ENCODE results near the gene USP32. TPM values are rescaled to one million over a fixed set of nuclear protein-coding genes. Genes with fewer than 3 reads are reported as not detected.

USP32 gene
- total RNA-seq, 1 donor from 2014 or later, result 39.7 TPM

GRCh38 chr17:60358606-60359225 lies 33.2 kb downstream of the USP32 start:
- Histone ChIP-seq H3K27ac (ENCODE audit: low read depth, low read length) (no peak overlapping the region), H3K9me3 (ENCODE audit: control insufficient read depth in 3 of 3, low read length in 3 of 3) (no peaks in the 10 kb centered on the region)

GRCh38 chr17:60356940-60357339 lies 35.0 kb downstream of the USP32 start:
- peaks cover 0 to 3% (median 0%) of the 10 kb centered on the region in 3 donors for H3K4me1 ChIP-seq (ENCODE audit: control insufficient read depth in 3 of 3, insufficient read depth in 3 of 3, low read length in 3 of 3)
- no peak overlapping the region for H3K9ac ChIP-seq (ENCODE audit: low read depth in 1 of 3, low read length in 3 of 3)
- H3K27me3 ChIP-seq (ENCODE audit: control insufficient read depth in 3 of 3, insufficient read depth in 3 of 3, low read length in 3 of 3), result no peaks in the 10 kb centered on the region
- H3K4me3 ChIP-seq (ENCODE audit: low read length in 3 of 3), result no peak overlapping the region
- H3K9me3 ChIP-seq (ENCODE audit: control insufficient read depth in 3 of 3, low read length in 3 of 3), result no peaks in the 10 kb centered on the region
- no peak overlapping the region for H3K27ac ChIP-seq (ENCODE audit: low read depth, low read length)
- no peaks in the 10 kb centered on the region for H3K36me3 ChIP-seq (ENCODE audit: control insufficient read depth in 3 of 3, insufficient read depth in 3 of 3, low read length in 3 of 3)

More at GRCh38 chr17:60358606-60359225, 33.2 kb downstream of the USP32 start:
- no peak overlapping the region for H3K9ac ChIP-seq (ENCODE audit: low read depth in 1 of 3, low read length in 3 of 3)
- no peak overlapping the region for H3K4me3 ChIP-seq (ENCODE audit: low read length in 3 of 3)
- H3K36me3 ChIP-seq (ENCODE audit: control insufficient read depth in 3 of 3, insufficient read depth in 3 of 3, low read length in 3 of 3), result no peaks in the 10 kb centered on the region
- peaks cover 0 to 3% (median 0%) of the 10 kb centered on the region in 3 donors for H3K4me1 ChIP-seq (ENCODE audit: control insufficient read depth in 3 of 3, insufficient read depth in 3 of 3, low read length in 3 of 3)
- H3K27me3 ChIP-seq (ENCODE audit: control insufficient read depth in 3 of 3, insufficient read depth in 3 of 3, low read length in 3 of 3), result no peaks in the 10 kb centered on the region

- Histone ChIP-seq H3K9me3 (ENCODE audit: control insufficient read depth in 3 of 3, low read length in 3 of 3) (no peaks in the 10 kb centered on the region), H3K36me3 (ENCODE audit: control insufficient read depth in 3 of 3, insufficient read depth in 3 of 3, low read length in 3 of 3) (no peaks in the 10 kb centered on the region), H3K9ac (ENCODE audit: low read depth in 1 of 3, low read length in 3 of 3) (no peak overlapping the region), H3K27me3 (ENCODE audit: control insufficient read depth in 3 of 3, insufficient read depth in 3 of 3, low read length in 3 of 3) (no peaks in the 10 kb centered on the region), H3K4me3 (ENCODE audit: low read length in 3 of 3) (no peak overlapping the region), H3K4me1 (ENCODE audit: control insufficient read depth in 3 of 3, insufficient read depth in 3 of 3, low read length in 3 of 3) (peaks cover 0 to 3% (median 0%) of the 10 kb centered on the region in 3 donors), H3K27ac (ENCODE audit: low read depth, low read length) (no peak overlapping the region)
Measured at GRCh38 chr17:60355663-60356594, 36.0 kb downstream of the USP32 start.

GRCh38 chr17:60354223-60354622 lies 37.7 kb downstream of the USP32 start:
- H3K27me3 ChIP-seq (ENCODE audit: control insufficient read depth in 3 of 3, insufficient read depth in 3 of 3, low read length in 3 of 3), result no peaks in the 10 kb centered on the region
- H3K9me3 ChIP-seq (ENCODE audit: control insufficient read depth in 3 of 3, low read length in 3 of 3), result no peaks in the 10 kb centered on the region
- H3K27ac ChIP-seq (ENCODE audit: low read depth, low read length), result no peak overlapping the region
- no peak overlapping the region for H3K9ac ChIP-seq (ENCODE audit: low read depth in 1 of 3, low read length in 3 of 3)
- H3K4me1 ChIP-seq (ENCODE audit: control insufficient read depth in 3 of 3, insufficient read depth in 3 of 3, low read length in 3 of 3), result peaks cover 0 to 3% (median 0%) of the 10 kb centered on the region in 3 donors
- H3K36me3 ChIP-seq (ENCODE audit: control insufficient read depth in 3 of 3, insufficient read depth in 3 of 3, low read length in 3 of 3), result no peaks in the 10 kb centered on the region
- H3K4me3 ChIP-seq (ENCODE audit: low read length in 3 of 3), result no peak overlapping the region

- Histone ChIP-seq H3K27ac (ENCODE audit: low read depth, low read length) (no peak overlapping the region), H3K27me3 (ENCODE audit: control insufficient read depth in 3 of 3, insufficient read depth in 3 of 3, low read length in 3 of 3) (no peaks in the 10 kb centered on the region), H3K4me1 (ENCODE audit: control insufficient read depth in 3 of 3, insufficient read depth in 3 of 3, low read length in 3 of 3) (peaks cover 0 to 3% (median 0%) of the 10 kb centered on the region in 3 donors), H3K9ac (ENCODE audit: low read depth in 1 of 3, low read length in 3 of 3) (no peak overlapping the region), H3K4me3 (ENCODE audit: low read length in 3 of 3) (no peak overlapping the region), H3K9me3 (ENCODE audit: control insufficient read depth in 3 of 3, low read length in 3 of 3) (no peaks in the 10 kb centered on the region), H3K36me3 (ENCODE audit: control insufficient read depth in 3 of 3, insufficient read depth in 3 of 3, low read length in 3 of 3) (no peaks in the 10 kb centered on the region)
Measured at GRCh38 chr17:60353773-60354172, 38.2 kb downstream of the USP32 start.

GRCh38 chr17:60352569-60352968 lies 39.4 kb downstream of the USP32 start:
- H3K27me3 ChIP-seq (ENCODE audit: control insufficient read depth in 3 of 3, insufficient read depth in 3 of 3, low read length in 3 of 3), result no peaks in the 10 kb centered on the region
- H3K9ac ChIP-seq (ENCODE audit: low read depth in 1 of 3, low read length in 3 of 3), result no peak overlapping the region
- peaks cover 0 to 3% (median 0%) of the 10 kb centered on the region in 3 donors for H3K4me1 ChIP-seq (ENCODE audit: control insufficient read depth in 3 of 3, insufficient read depth in 3 of 3, low read length in 3 of 3)
- no peak overlapping the region for H3K4me3 ChIP-seq (ENCODE audit: low read length in 3 of 3)
- H3K36me3 ChIP-seq (ENCODE audit: control insufficient read depth in 3 of 3, insufficient read depth in 3 of 3, low read length in 3 of 3), result no peaks in the 10 kb centered on the region
- no peak overlapping the region for H3K27ac ChIP-seq (ENCODE audit: low read depth, low read length)
- H3K9me3 ChIP-seq (ENCODE audit: control insufficient read depth in 3 of 3, low read length in 3 of 3), result no peaks in the 10 kb centered on the region

- Histone ChIP-seq H3K36me3 (ENCODE audit: control insufficient read depth in 3 of 3, insufficient read depth in 3 of 3, low read length in 3 of 3) (no peaks in the 10 kb centered on the region), H3K4me3 (ENCODE audit: low read length in 3 of 3) (no peak overlapping the region), H3K4me1 (ENCODE audit: control insufficient read depth in 3 of 3, insufficient read depth in 3 of 3, low read length in 3 of 3) (peaks cover 0 to 3% (median 0%) of the 10 kb centered on the region in 3 donors), H3K27me3 (ENCODE audit: control insufficient read depth in 3 of 3, insufficient read depth in 3 of 3, low read length in 3 of 3) (no peaks in the 10 kb centered on the region), H3K27ac (ENCODE audit: low read depth, low read length) (no peak overlapping the region), H3K9ac (ENCODE audit: low read depth in 1 of 3, low read length in 3 of 3) (no peak overlapping the region), H3K9me3 (ENCODE audit: control insufficient read depth in 3 of 3, low read length in 3 of 3) (no peaks in the 10 kb centered on the region)
Measured at GRCh38 chr17:60352071-60352470, 39.9 kb downstream of the USP32 start.

- Histone ChIP-seq H3K9me3 (ENCODE audit: control insufficient read depth in 3 of 3, low read length in 3 of 3) (no peaks in the 10 kb centered on the region), H3K9ac (ENCODE audit: low read depth in 1 of 3, low read length in 3 of 3) (no peak overlapping the region), H3K27me3 (ENCODE audit: control insufficient read depth in 3 of 3, insufficient read depth in 3 of 3, low read length in 3 of 3) (no peaks in the 10 kb centered on the region), H3K4me3 (ENCODE audit: low read length in 3 of 3) (no peak overlapping the region), H3K4me1 (ENCODE audit: control insufficient read depth in 3 of 3, insufficient read depth in 3 of 3, low read length in 3 of 3) (peaks cover 0 to 3% (median 0%) of the 10 kb centered on the region in 3 donors), H3K36me3 (ENCODE audit: control insufficient read depth in 3 of 3, insufficient read depth in 3 of 3, low read length in 3 of 3) (no peaks in the 10 kb centered on the region), H3K27ac (ENCODE audit: low read depth, low read length) (no peak overlapping the region)
Measured at GRCh38 chr17:60351012-60351695, 40.8 kb downstream of the USP32 start.

- Histone ChIP-seq H3K27ac (ENCODE audit: low read depth, low read length) (no peak overlapping the region), H3K36me3 (ENCODE audit: control insufficient read depth in 3 of 3, insufficient read depth in 3 of 3, low read length in 3 of 3) (peaks cover 0 to 12% (median 2%) of the 10 kb centered on the region in 3 donors), H3K27me3 (ENCODE audit: control insufficient read depth in 3 of 3, insufficient read depth in 3 of 3, low read length in 3 of 3) (no peaks in the 10 kb centered on the region), H3K4me1 (ENCODE audit: control insufficient read depth in 3 of 3, insufficient read depth in 3 of 3, low read length in 3 of 3) (no peaks in the 10 kb centered on the region), H3K4me3 (ENCODE audit: low read length in 3 of 3) (no peak overlapping the region), H3K9me3 (ENCODE audit: control insufficient read depth in 3 of 3, low read length in 3 of 3) (no peaks in the 10 kb centered on the region), H3K9ac (ENCODE audit: low read depth in 1 of 3, low read length in 3 of 3) (no peak overlapping the region)
Measured at GRCh38 chr17:60348616-60349015, 43.3 kb downstream of the USP32 start.
